K562 (cell line): ENCODE measurements around the gene PGPEP1.

Experiments
- BRF2 ChIP-seq: IDR thresholded peaks from 3 replicates; pipeline ENCODE4 v1.6.1; 2011; ENCODE audit warnings: borderline replicate concordance, mild to moderate bottlenecking; ENCODE audit not compliant: insufficient read length, insufficient read depth
- CREB1 ChIP-seq, 2 experiments: sonication (generic) in 1 of 2; formaldehyde crosslinking in 1 of 2; IDR thresholded peaks; 2 replicates each; pipeline versions ENCODE4 v1.6.1 to v1.8.0; 2012 to 2022; ENCODE audit warnings: inconsistent platforms in 1 of 2, mild to moderate bottlenecking in 1 of 2, missing genetic modification reagents in 1 of 2, moderate library complexity in 1 of 2

GRCh38 chr19:18348171-18348570 lies 7.8 kb downstream of the PGPEP1 start:
- no peak for TF ChIP-seq BRF2
- TF ChIP-seq CREB1 (IDR thresholded peaks at IDR 0.05), result no peak
- no peak for TF ChIP-seq CREB1 (CRISPR knock-in tag; IDR thresholded peaks at IDR 0.05)
